NCI-H1048 (cell line): ENCODE results near the gene PABPC5.

Experiments
- DNase-seq: peaks from one replicate; lab custom pipeline; 2025; lab: John Stamatoyannopoulos, UW

PABPC5 gene

GRCh38 chrX:91434351-91435168 is at the start of gene PABPC5:
PABPC5 (plus strand) TSS chrX:91434839; CDS start chrX:91435578, 739 bp downstream.
- DNase-seq = no peak

DNA sequence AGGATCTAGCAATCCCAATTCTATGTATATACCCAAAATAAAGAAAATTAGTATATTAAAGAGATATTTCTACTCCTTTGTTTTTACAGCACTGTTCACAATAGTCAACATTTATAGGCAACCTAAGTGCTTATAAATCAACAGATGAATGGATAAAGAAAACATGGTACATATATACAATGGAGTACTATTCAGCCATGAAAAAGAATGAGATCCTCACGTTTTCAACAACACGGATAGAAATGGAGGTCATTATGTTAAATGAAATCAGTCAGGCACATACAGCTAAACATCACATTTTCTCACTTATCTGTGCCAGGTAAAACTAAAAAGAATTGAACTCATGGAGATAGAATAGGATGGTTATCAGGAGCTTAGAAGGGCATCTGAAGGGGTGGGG is 45.6 kb upstream of the PABPC5 start:
- no peak for DNase-seq

DNA sequence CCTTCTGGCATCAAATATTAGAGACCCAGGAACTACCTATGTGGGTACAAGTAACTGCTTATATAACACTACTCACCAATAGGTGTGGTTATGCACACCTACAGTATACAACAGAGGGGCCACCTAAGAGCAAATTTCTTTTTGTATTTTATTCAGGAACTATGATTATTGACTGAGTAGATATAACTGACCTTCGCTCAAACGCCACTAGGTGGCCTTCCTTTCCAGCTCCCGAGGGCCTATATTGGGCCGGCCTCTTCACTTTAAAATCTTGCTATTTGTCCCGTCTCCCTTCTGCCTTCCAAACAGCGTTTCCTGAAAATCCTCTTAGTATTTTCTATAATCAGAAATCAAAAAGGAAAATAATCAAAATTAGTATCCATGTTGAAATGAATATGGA is 19.9 kb upstream of the PABPC5 start:
- DNase-seq = no peak

- no peak for DNase-seq
Observed at GRCh38 chrX:91435395-91435794, 756 bp downstream of the PABPC5 start.
